ENCODE measurements around the gene GSAP.

- TF ChIP-seq EZH2phosphoT487 (conservative IDR thresholded peaks at IDR 0.05; ENCODE audit: low read length) (no peak), CTCF (IDR thresholded peaks at IDR 0.05; ENCODE audit: insufficient read depth, low read length, poor library complexity, severe bottlenecking) (no peak)
These were observed 132.1 kb downstream of the GSAP start for GRCh38 chr7:77284005-77284404.

All from SU-DHL-6 (cell line).